Epithelial cell of esophagus (primary cell): ENCODE measurements around the gene KLRF1.
A peak's percentile ranks its signal among the peaks of the same experiment; 100 is the strongest.

ENCODE experiments used
- DNase-seq: peaks from one replicate; pipeline ENCODE4 v3.0.0; 2010; ENCODE audit warnings: low read depth
- H3K4me3 ChIP-seq: 2 replicates; pipeline ENCODE4 v1.5.1; 2011; ENCODE audit warnings: mild to moderate bottlenecking, low read length, control low read depth
- CTCF ChIP-seq: IDR thresholded peaks from 2 replicates; pipeline ENCODE4 v1.5.1; 2011; ENCODE audit warnings: low read depth, mild to moderate bottlenecking, low read length, control low read depth, inconsistent platforms; ENCODE audit not compliant: insufficient read depth; ENCODE audit errors: missing control alignments

Gene KLRF1

GRCh38 chr12:9881246-9881645, 54.0 kb downstream of the KLRF1 start, which contains the start of gene KLRF2:
TSS of gene KLRF2 (plus strand) at chr12:9881489. CDS start at chr12:9881596, 107 bp downstream.
- DNase-seq: no peak
- TF ChIP-seq CTCF: no peak
- no peak within 1 kb of the TSS for H3K4me3 ChIP-seq

- no peak for TF ChIP-seq CTCF
- no peak for DNase-seq
- H3K4me3 ChIP-seq: no peak overlapping the region
Measured at GRCh38 chr12:9881988-9882387, 54.7 kb downstream of the KLRF1 start.

GRCh38 chr12:9883175-9883574, 55.9 kb downstream of the KLRF1 start:
- H3K4me3 ChIP-seq: no peak overlapping the region
- no peak for TF ChIP-seq CTCF
- DNase-seq: peak; percentile 77

- TF ChIP-seq CTCF: no peak
- DNase-seq: peak; percentile 23
- H3K4me3 ChIP-seq: no peak overlapping the region
Measured at GRCh38 chr12:9888665-9889273, 61.5 kb downstream of the KLRF1 start.
